GM12878 (cell line): Measurements from ENCODE around the gene CAMK2A. TPM values are rescaled to one million over a fixed set of nuclear protein-coding genes. Genes with fewer than 3 reads are reported as not detected.

ENCODE experiments used
- ATAC-seq: fragments of 200-7000 bp; cut with Tn5 transposase; 3 replicates; pipeline ENCODE4 v1.9.1; 2020; ENCODE audit warnings: mild to moderate bottlenecking, moderate library complexity
- BruUV-seq: library from RNA; stranded (reverse); fragments of 400-500 nt; replicated peaks from 2 replicates; lab custom pipeline; 2021; lab: Mats Ljungman, UMichigan
- CTCF ChIA-PET: fragments of 300-600 bp; sonication (Branson Sonifier 250); formaldehyde crosslinking; extraction: SDS; loops from one replicate; lab custom pipeline; 2021; ENCODE audit warnings: inconsistent platforms; lab: Yijun Ruan, JAX
- POLR2A ChIA-PET: fragments of 350-600 bp; formaldehyde crosslinking; extraction: SDS; loops from one replicate; lab custom pipeline; 2021; ENCODE audit warnings: inconsistent platforms; lab: Charles Lee
- RAD21 ChIA-PET: fragments of 300-600 bp; sonication (Branson Sonifier 250); formaldehyde crosslinking; loops from one replicate; lab custom pipeline; 2023; ENCODE audit warnings: antibody characterized with exemption; ENCODE audit not compliant: unreplicated experiment; lab: Charles Lee
- SMC1A ChIA-PET: fragments of 300-600 bp; sonication (Branson Sonifier 250); formaldehyde crosslinking; loops from one replicate; lab custom pipeline; 2023; ENCODE audit not compliant: unreplicated experiment, uncharacterized antibody; lab: Charles Lee
- DNase-seq: peaks from one replicate; pipeline ENCODE4 v3.0.0-alpha.2; 2011; ENCODE audit warnings: low read depth, low spot score
- FAIRE-seq: peaks from 3 replicates; lab custom pipeline; 2011; peaks lifted over from hg19 to GRCh38; lab: Jason Lieb, UNC
- H2AFZ ChIP-seq: 2 replicates; pipeline ENCODE4 v1.6.0; 2011; ENCODE audit warnings: low read depth, low read length, control low read depth; ENCODE audit not compliant: control insufficient read depth
- H3K27ac ChIP-seq: 2 replicates; pipeline ENCODE4 v1.5.1; 2011; ENCODE audit warnings: control low read depth; ENCODE audit not compliant: control insufficient read depth, insufficient read depth
- H3K27me3 ChIP-seq, 2 experiments: replicated peaks in 1 of 2; 2 replicates each; pipeline versions ENCODE4 v1.6.0 to v1.6.1; 2011; ENCODE audit warnings: low read length in 1 of 2; ENCODE audit not compliant: control insufficient read depth in 2 of 2, insufficient read depth in 2 of 2
- H3K36me3 ChIP-seq, 2 experiments: 2 replicates each; pipeline ENCODE4 v1.5.1; 2011; ENCODE audit warnings: low read length in 1 of 2; ENCODE audit not compliant: control insufficient read depth in 2 of 2, insufficient read depth in 2 of 2
- H3K4me1 ChIP-seq: 2 replicates; pipeline ENCODE4 v1.6.1; 2011; ENCODE audit warnings: mild to moderate bottlenecking, low read length, moderate library complexity, mixed read lengths; ENCODE audit not compliant: control insufficient read depth, insufficient read depth
- H3K4me2 ChIP-seq: 2 replicates; pipeline ENCODE4 v1.6.0; 2011; ENCODE audit warnings: control low read depth; ENCODE audit not compliant: control insufficient read depth, insufficient read depth
- H3K4me3 ChIP-seq: fragments of 200-600 bp; sonication (generic); 2 replicates; pipeline ENCODE4 v1.5.1; 2016
- H3K79me2 ChIP-seq: 2 replicates; pipeline ENCODE4 v1.6.0; 2011; ENCODE audit warnings: low read length; ENCODE audit not compliant: control insufficient read depth, insufficient read depth
- H3K9ac ChIP-seq: 2 replicates; pipeline ENCODE4 v1.8.0; 2011; ENCODE audit warnings: low read length, control low read depth, mixed read lengths; ENCODE audit not compliant: control insufficient read depth, insufficient read depth
- H3K9me3 ChIP-seq: replicated peaks from 3 replicates; pipeline ENCODE4 v1.5.1; 2011; ENCODE audit warnings: mild to moderate bottlenecking, low read length; ENCODE audit not compliant: control insufficient read depth, insufficient read depth
- H4K20me1 ChIP-seq: 2 replicates; pipeline ENCODE4 v1.6.0; 2011; ENCODE audit not compliant: control insufficient read depth, insufficient read depth
- MYC ChIP-seq: IDR thresholded peaks from 2 replicates; pipeline ENCODE4 v1.6.1; 2011; ENCODE audit warnings: mild to moderate bottlenecking, low read length, moderate library complexity, inconsistent platforms; ENCODE audit not compliant: insufficient read depth, insufficient replicate concordance, insufficient read length, severe bottlenecking
- RUNX3 ChIP-seq: IDR thresholded peaks from 2 replicates; pipeline ENCODE4 v1.6.1; 2012; ENCODE audit warnings: low read length, inconsistent platforms
- SPI1 ChIP-seq: IDR thresholded peaks from 2 replicates; pipeline ENCODE4 v1.6.1; 2011; ENCODE audit warnings: low read depth, mild to moderate bottlenecking, low read length, moderate library complexity, borderline replicate concordance; ENCODE audit not compliant: insufficient read depth
- STAT3 ChIP-seq: IDR thresholded peaks from 2 replicates; pipeline ENCODE4 v1.6.1; 2011; ENCODE audit warnings: low read depth, low read length, improper control_type of control experiment
- WGBS: methylation state at CpG from one replicate; pipeline ENCODE4 v1.1.6; 2016; ENCODE audit warnings: low lambda C conversion rate; ENCODE audit not compliant: insufficient replicate concordance, insufficient coverage; ENCODE audit errors: missing lambda C conversion rate; 5-methylcytosine and 5-hydroxymethylcytosine counted together
- in situ Hi-C: fragments of 300-500 bp; cut with MboI; formaldehyde crosslinking; loops from 9 replicates; pipeline ENCODE4 v1.14.3; 2018; ENCODE audit warnings: mixed read lengths
- intact Hi-C: fragments of 100-400 bp; cut with micrococcal nuclease; formaldehyde crosslinking; loops from one replicate; pipeline ENCODE4 v1.14.2; 2022; ENCODE audit not compliant: unreplicated experiment
- polyA plus RNA-seq, 11 experiments: library from polyadenylated mRNA; depleted of rRNA in 4 of 11; unstranded in 6 of 11; stranded (reverse) in 5 of 11; fragments of >200 nt; fragmentation: Nextera tagmentation in 4 of 11; fragmentation: Illumina TruSeq in 1 of 11; extraction: Ambion mirVana in 4 of 11; extraction: Trizol in 1 of 11; gene quantifications; 1 replicate in 1 of 11; 2 replicates in 10 of 11; pipeline versions ENCODE4 v1.2.1 to v1.2.3, GENCODE V29; 2011 to 2016; ENCODE audit warnings: inconsistent platforms in 2 of 11, missing spikeins in 2 of 11, low read depth in 1 of 11
- total RNA-seq, 4 experiments: library from RNA; depleted of rRNA in 3 of 4; stranded (reverse); fragments of >200 nt in 3 of 4; fragmentation: Illumina TruSeq in 1 of 4; extraction: Trizol in 1 of 4; gene quantifications; 2 replicates each; pipeline versions ENCODE4 v1.2.1 to v1.2.3, GENCODE V29; 2013 to 2021

Gene CAMK2A
- total and polyA plus RNA-seq, 10 of the 15 experiments (the other 5 are each of a cell fraction or from before 2014, with no cell fraction given), result 0.11 TPM; not detected in 9

DNA sequence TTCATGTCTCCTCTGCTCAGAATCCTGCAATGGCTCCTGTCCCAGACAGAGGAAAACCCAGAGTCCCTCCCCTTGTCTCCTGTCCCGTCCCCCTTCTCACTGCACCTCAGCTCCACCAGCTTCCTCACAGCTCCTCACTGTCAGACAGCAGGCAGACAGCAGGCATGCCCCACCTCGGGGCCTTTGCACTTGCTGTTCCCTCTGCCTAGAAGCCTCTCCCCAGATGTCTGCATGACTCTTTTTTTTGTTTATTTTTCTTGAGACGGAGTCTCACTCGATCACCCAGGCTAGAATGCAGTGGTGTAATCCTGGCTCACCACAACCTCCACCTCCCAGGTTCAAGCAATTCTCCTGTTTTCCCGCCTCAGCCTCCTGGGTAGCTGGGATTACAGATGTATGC is 108.5 kb downstream of the CAMK2A start:
- ATAC-seq, result no peak
- no peaks in the 10 kb centered on the region for H4K20me1 ChIP-seq
- no peaks in the 10 kb centered on the region for H3K36me3 ChIP-seq
- RAD21 ChIA-PET, result no interaction called here
- DNase-seq, result no peak
- H3K79me2 ChIP-seq, result no peaks in the 10 kb centered on the region
- no peak overlapping the region for H3K9ac ChIP-seq
- no peaks in the 10 kb centered on the region for H3K4me1 ChIP-seq
- H3K27ac ChIP-seq, result no peak overlapping the region
- POLR2A ChIA-PET, result no interaction called here
- no peak overlapping the region for H2AFZ ChIP-seq
- WGBS, result 10% methylated on average over 5 of the region's 5 CpGs
- H3K9me3 ChIP-seq, result no peaks in the 10 kb centered on the region
- SMC1A ChIA-PET, result interaction anchor here (0.6 to 2.1 kb wide), 4 partner anchors 8 to 866 kb away, joined by 3 to 7 read pairs (median 4); no protein-coding TSS in a partner anchor
- CTCF ChIA-PET, result interaction anchor here (0.5 kb wide), 1 partner anchor 147 kb away, joined by 3 read pairs; no protein-coding TSS in a partner anchor
- intact Hi-C loops, result no loop called here
- H3K4me2 ChIP-seq, result no peak overlapping the region
- H3K4me3 ChIP-seq, result no peak overlapping the region
- no peak for FAIRE-seq
- no peaks in the 10 kb centered on the region; a peak in 1 of 4 replicates for H3K27me3 ChIP-seq
- no peak for TF ChIP-seq STAT3
- no TSS peak for BruUV-seq
- in situ Hi-C loops, result no loop called here

DNA sequence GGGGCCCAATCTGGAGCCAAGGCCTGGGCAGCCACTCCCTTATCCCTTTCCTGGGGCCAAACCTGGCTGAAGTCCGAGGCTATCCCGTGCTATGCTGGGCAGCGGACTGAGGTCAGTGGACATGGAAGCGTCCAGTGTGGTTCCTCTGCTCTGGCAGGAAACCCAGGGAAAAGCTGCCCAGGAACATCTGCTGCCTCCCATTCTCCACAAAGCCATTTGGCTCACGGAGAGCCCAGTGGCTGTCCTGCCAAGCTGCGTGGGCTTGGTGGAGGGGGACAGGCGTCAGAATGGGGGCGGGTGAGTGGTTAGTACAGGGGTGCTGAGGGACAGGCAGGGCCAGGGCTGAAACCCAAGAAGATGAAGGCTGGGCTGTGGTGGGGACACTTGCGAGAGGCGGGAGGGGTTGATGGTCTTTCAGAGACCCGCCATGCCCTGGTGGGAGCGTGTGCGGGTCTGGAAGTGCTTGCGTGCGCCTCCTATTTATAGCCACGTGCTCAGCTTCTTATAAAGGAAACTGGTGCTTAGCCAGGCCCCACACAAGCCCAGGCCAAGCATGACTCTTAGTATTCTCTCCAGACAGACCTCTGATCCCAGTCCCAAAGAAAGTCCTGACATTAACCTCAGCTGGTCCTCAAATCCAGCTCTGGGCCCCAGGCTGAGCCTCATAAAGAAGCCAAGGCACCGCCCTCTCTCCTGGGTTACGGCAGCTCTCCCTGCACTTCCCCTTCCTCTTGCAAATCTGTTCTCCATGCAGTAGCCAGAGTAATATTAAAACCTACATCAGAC is 109.1 kb downstream of the CAMK2A start:
- RAD21 ChIA-PET, result no interaction called here
- POLR2A ChIA-PET, result no interaction called here
- no peak overlapping the region for H3K4me3 ChIP-seq
- no peaks in the 10 kb centered on the region; a peak in 2 of 4 replicates for H3K27me3 ChIP-seq
- no peak overlapping the region for H3K4me2 ChIP-seq
- DNase-seq, result no peak
- ATAC-seq, result no peak
- 44% methylated on average over 11 of the region's 18 CpGs for WGBS
- intact Hi-C loops (no loop called here), in situ Hi-C loops (no loop called here)
- H3K4me1 ChIP-seq, result no peaks in the 10 kb centered on the region
- no peaks in the 10 kb centered on the region for H3K9me3 ChIP-seq
- H3K36me3 ChIP-seq, result no peaks in the 10 kb centered on the region
- SMC1A ChIA-PET, result interaction anchor here (1.0 to 1.4 kb wide), 2 partner anchors 12 to 174 kb away, joined by 3 to 4 read pairs; no protein-coding TSS in a partner anchor
- H4K20me1 ChIP-seq, result no peaks in the 10 kb centered on the region
- CTCF ChIA-PET, result interaction anchor here (0.6 to 9.3 kb wide), 3 partner anchors 18 to 377 kb away, joined by 3 to 68 read pairs (median 3); no protein-coding TSS in a partner anchor
- FAIRE-seq, result no peak
- no peak overlapping the region for H3K9ac ChIP-seq
- BruUV-seq, result no TSS peak
- H3K79me2 ChIP-seq, result no peaks in the 10 kb centered on the region
- no peak overlapping the region for H3K27ac ChIP-seq
- H2AFZ ChIP-seq, result no peak overlapping the region
- TF ChIP-seq MYC, result no peak
- TF ChIP-seq RUNX3, result no peak
- TF ChIP-seq SPI1, result peak; percentile 11; the same call in 1 of the 2 replicates
- TF ChIP-seq, all 136 proteins: peak for 1
